ENCODE results near the gene KLHL6. TPM values are rescaled to one million over a fixed set of nuclear protein-coding genes. Genes with fewer than 3 reads are reported as not detected.

Gene KLHL6
- total RNA-seq, 2 experiments from 2014 or later: 23.9 to 24.2 TPM

DNA sequence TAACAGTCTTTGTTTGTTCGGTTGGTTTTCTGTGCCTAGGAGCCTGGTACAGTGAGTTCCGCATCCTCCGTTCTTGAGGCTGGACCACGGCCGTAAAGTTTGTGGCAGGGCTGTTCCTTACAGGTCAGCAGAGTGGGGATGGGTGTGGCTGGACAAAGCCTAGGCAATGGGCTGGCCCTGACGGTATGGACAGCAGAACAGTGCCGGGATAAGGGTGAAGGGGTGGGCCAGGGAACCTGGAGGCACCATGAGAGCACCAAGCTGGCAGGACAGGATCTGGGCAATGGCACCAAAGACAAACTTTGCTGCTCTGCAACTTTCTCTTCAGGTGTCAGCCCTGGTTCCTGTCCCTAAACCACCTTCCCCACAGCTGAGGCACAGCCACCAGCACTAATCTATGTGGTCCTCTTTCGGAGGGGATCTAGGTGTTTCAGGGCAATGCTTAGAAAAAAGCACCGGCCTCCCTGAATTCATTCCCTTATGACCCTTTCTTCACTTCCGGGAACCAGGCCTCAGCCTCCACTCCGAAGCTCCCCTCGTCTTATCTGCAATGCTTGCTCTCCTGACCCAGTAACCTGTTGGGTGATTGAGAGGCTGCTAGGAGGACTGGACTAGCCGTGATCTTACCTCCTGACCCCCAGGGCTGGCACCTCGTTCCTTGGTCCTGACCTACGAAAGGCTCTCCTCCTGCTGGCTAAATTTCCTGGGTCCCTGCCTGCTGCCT, 54.4 kb downstream of the KLHL6 start:
- TF ChIP-seq, protein P1, sequence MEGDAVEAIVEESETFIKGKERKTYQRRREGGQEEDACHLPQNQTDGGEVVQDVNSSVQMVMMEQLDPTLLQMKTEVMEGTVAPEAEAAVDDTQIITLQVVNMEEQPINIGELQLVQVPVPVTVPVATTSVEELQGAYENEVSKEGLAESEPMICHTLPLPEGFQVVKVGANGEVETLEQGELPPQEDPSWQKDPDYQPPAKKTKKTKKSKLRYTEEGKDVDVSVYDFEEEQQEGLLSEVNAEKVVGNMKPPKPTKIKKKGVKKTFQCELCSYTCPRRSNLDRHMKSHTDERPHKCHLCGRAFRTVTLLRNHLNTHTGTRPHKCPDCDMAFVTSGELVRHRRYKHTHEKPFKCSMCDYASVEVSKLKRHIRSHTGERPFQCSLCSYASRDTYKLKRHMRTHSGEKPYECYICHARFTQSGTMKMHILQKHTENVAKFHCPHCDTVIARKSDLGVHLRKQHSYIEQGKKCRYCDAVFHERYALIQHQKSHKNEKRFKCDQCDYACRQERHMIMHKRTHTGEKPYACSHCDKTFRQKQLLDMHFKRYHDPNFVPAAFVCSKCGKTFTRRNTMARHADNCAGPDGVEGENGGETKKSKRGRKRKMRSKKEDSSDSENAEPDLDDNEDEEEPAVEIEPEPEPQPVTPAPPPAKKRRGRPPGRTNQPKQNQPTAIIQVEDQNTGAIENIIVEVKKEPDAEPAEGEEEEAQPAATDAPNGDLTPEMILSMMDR (IDR thresholded peaks at IDR 0.05): no peak
- no peaks in the 10 kb centered on the region for H3K27me3 Mint-ChIP-seq
- H3K36me3 Mint-ChIP-seq (ENCODE audit: low read depth): peaks cover 93% of the 10 kb centered on the region
- DNase-seq (no peak), ATAC-seq (ENCODE audit: poor library complexity) (no peak)
- Histone ChIP-seq H3K27me3 (ENCODE audit: control insufficient read depth in 1 of 2, insufficient read depth in 2 of 2, low read length in 2 of 2) (no peaks in the 10 kb centered on the region), H3K4me1 (ENCODE audit: insufficient read depth, low read length) (no peaks in the 10 kb centered on the region), H3K9me3 (ENCODE audit: control insufficient read depth in 1 of 2, insufficient read depth in 1 of 2, low read length in 2 of 2) (peaks cover 0 to 5% of the 10 kb centered on the region in 2 experiments), H3K4me3 (ENCODE audit: low read length) (no peak overlapping the region), H3K27ac (ENCODE audit: low read depth in 1 of 2, low read length in 2 of 2) (no peak overlapping the region), H3K36me3 (ENCODE audit: insufficient read depth, low read length) (peaks cover 70% of the 10 kb centered on the region)
- CTCF ChIA-PET: no interaction called here
- POLR2A ChIA-PET: no interaction called here
- H3K9me3 Mint-ChIP-seq: no peaks in the 10 kb centered on the region
- peaks cover 34% of the 10 kb centered on the region for H3K4me1 Mint-ChIP-seq (ENCODE audit: low read depth)
- intact Hi-C loops (cut with DNase I, micrococcal nuclease): no loop called here
- peak overlapping the region; percentile 46 for H3K27ac Mint-ChIP-seq
- no peak overlapping the region for H3K4me3 Mint-ChIP-seq

DNA sequence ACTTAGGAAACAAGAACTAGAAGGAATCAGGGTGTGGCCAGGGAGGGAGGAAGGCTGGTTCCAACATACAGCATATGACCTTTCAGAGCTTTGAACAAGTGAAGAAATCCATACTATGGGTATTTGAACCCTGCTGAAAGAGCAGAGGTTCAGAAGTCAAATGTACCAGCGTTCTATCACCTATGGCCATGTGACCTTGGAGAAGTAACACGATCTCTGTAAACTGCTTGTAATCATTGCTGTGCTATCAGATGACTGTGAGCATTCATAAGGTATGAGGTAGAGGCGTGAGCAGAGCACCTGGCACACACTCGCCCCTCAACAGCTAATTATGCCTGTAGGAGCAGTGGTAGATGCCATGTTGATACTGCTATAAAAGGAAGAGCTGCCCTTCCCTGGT, 55.2 kb downstream of the KLHL6 start:
- Mint-ChIP-seq H3K27me3 (no peaks in the 10 kb centered on the region), H3K4me3 (no peak overlapping the region), H3K36me3 (ENCODE audit: low read depth) (peaks cover 85% of the 10 kb centered on the region), H3K27ac (peak overlapping the region; percentile 46), H3K4me1 (ENCODE audit: low read depth) (peaks cover 31% of the 10 kb centered on the region), H3K9me3 (no peaks in the 10 kb centered on the region)
- ATAC-seq (ENCODE audit: poor library complexity) (no peak), DNase-seq (no peak)
- Histone ChIP-seq H3K36me3 (ENCODE audit: insufficient read depth, low read length) (peaks cover 65% of the 10 kb centered on the region), H3K9me3 (ENCODE audit: control insufficient read depth in 1 of 2, insufficient read depth in 1 of 2, low read length in 2 of 2) (no peaks in the 10 kb centered on the region), H3K27me3 (ENCODE audit: control insufficient read depth in 1 of 2, insufficient read depth in 2 of 2, low read length in 2 of 2) (no peaks in the 10 kb centered on the region), H3K4me3 (ENCODE audit: low read length) (no peak overlapping the region), H3K27ac (ENCODE audit: low read depth in 1 of 2, low read length in 2 of 2) (no peak overlapping the region), H3K4me1 (ENCODE audit: insufficient read depth, low read length) (no peaks in the 10 kb centered on the region)
- intact Hi-C loops (cut with DNase I, micrococcal nuclease): no loop called here
- POLR2A ChIA-PET: no interaction called here
- CTCF ChIA-PET: no interaction called here
- TF ChIP-seq, protein P1 (IDR thresholded peaks at IDR 0.05): no peak

DNA sequence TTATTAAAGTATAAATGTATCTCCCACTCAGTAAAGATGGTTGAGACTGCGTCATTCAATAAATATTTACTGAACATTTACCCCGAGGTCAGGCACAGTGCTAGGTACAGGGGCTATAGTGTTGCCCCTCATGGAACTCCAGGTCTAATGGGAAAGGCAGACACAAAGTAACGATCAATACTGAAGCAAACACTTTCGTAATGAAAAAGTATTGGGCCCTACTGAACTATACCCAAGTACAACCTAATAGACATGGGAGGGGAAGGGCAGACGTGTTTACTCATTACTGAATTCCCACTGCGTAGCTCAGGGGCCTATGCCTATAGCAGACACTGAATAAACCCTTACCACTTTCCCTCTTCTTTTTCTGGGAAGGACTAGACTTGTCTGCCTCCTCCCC, 56.9 kb downstream of the KLHL6 start:
- peaks cover 79% of the 10 kb centered on the region for H3K36me3 Mint-ChIP-seq (ENCODE audit: low read depth)

More for the DNA sequence above, 56.9 kb downstream of the KLHL6 start:
- Histone ChIP-seq H3K4me1 (ENCODE audit: insufficient read depth, low read length) (no peaks in the 10 kb centered on the region), H3K36me3 (ENCODE audit: insufficient read depth, low read length) (peaks cover 71% of the 10 kb centered on the region), H3K27ac (ENCODE audit: low read depth in 1 of 2, low read length in 2 of 2) (no peak overlapping the region), H3K27me3 (ENCODE audit: control insufficient read depth in 1 of 2, insufficient read depth in 2 of 2, low read length in 2 of 2) (no peaks in the 10 kb centered on the region), H3K4me3 (ENCODE audit: low read length) (no peak overlapping the region), H3K9me3 (ENCODE audit: control insufficient read depth in 1 of 2, insufficient read depth in 1 of 2, low read length in 2 of 2) (no peaks in the 10 kb centered on the region)
- Mint-ChIP-seq H3K4me3 (no peak overlapping the region), H3K4me1 (ENCODE audit: low read depth) (peaks cover 21% of the 10 kb centered on the region), H3K9me3 (no peaks in the 10 kb centered on the region), H3K27me3 (no peaks in the 10 kb centered on the region), H3K27ac (no peak overlapping the region)
- TF ChIP-seq, protein P1 (IDR thresholded peaks at IDR 0.05): no peak
- ATAC-seq (ENCODE audit: poor library complexity): no peak
- intact Hi-C loops (cut with DNase I, micrococcal nuclease): no loop called here
- CTCF ChIA-PET: interaction anchor here (1.1 kb wide), 1 partner anchor 9 kb away, joined by 3 read pairs; no protein-coding TSS in a partner anchor
- DNase-seq: no peak
- POLR2A ChIA-PET: no interaction called here

All from CD4-positive, alpha-beta T cell (primary cell).